ENCODE data around the gene PLTP. TPM values are rescaled to one million over a fixed set of nuclear protein-coding genes. Genes with fewer than 3 reads are reported as not detected.

The PLTP gene
- total and polyA plus RNA-seq, 2 of the 13 experiments (the other 11 are each of a cell fraction or from before 2014, with no cell fraction given) = 16.9 to 28.6 TPM

GRCh38 chr20:45890985-45891983 lies 20.7 kb downstream of the PLTP start, which contains the start of the genes CTSA and NEURL2 (continued):
- TF ChIP-seq, protein P1, sequence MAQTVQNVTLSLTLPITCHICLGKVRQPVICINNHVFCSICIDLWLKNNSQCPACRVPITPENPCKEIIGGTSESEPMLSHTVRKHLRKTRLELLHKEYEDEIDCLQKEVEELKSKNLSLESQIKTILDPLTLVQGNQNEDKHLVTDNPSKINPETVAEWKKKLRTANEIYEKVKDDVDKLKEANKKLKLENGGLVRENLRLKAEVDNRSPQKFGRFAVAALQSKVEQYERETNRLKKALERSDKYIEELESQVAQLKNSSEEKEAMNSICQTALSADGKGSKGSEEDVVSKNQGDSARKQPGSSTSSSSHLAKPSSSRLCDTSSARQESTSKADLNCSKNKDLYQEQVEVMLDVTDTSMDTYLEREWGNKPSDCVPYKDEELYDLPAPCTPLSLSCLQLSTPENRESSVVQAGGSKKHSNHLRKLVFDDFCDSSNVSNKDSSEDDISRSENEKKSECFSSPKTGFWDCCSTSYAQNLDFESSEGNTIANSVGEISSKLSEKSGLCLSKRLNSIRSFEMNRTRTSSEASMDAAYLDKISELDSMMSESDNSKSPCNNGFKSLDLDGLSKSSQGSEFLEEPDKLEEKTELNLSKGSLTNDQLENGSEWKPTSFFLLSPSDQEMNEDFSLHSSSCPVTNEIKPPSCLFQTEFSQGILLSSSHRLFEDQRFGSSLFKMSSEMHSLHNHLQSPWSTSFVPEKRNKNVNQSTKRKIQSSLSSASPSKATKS (CRISPR knock-in tag; IDR thresholded peaks at IDR 0.05) = peak; percentile 100
- TF ChIP-seq NCOR1 (IDR thresholded peaks at IDR 0.05; ENCODE audit: borderline replicate concordance, low read length) = peak; percentile 99
- TF ChIP-seq, protein P2, sequence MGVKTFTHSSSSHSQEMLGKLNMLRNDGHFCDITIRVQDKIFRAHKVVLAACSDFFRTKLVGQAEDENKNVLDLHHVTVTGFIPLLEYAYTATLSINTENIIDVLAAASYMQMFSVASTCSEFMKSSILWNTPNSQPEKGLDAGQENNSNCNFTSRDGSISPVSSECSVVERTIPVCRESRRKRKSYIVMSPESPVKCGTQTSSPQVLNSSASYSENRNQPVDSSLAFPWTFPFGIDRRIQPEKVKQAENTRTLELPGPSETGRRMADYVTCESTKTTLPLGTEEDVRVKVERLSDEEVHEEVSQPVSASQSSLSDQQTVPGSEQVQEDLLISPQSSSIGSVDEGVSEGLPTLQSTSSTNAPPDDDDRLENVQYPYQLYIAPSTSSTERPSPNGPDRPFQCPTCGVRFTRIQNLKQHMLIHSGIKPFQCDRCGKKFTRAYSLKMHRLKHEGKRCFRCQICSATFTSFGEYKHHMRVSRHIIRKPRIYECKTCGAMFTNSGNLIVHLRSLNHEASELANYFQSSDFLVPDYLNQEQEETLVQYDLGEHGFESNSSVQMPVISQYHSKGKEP (CRISPR knock-in tag; IDR thresholded peaks at IDR 0.05) = peak; percentile 83; the same call in 1 of the 2 replicates
- TF ChIP-seq TP53 (CRISPR knock-in tag; conservative IDR thresholded peaks at IDR 0.05) = peak; percentile 91; the same call in 1 of the 2 replicates
- peak; percentile 99 for TF ChIP-seq POLR2G (IDR thresholded peaks at IDR 0.05; ENCODE audit: low read depth, low read length)
- TF ChIP-seq ZFP36L1 (CRISPR knock-in tag; IDR thresholded peaks at IDR 0.05) = peak; percentile 99
- TF ChIP-seq ZNF629 (CRISPR knock-in tag; conservative IDR thresholded peaks at IDR 0.05) = peak; percentile 73
- peak; percentile 82; the same call in 1 of the 2 replicates for TF ChIP-seq RELA (CRISPR knock-in tag; IDR thresholded peaks at IDR 0.05)
- peak; percentile 93 for TF ChIP-seq DZIP1 (CRISPR knock-in tag; IDR thresholded peaks at IDR 0.05)
- TF ChIP-seq, protein P3, sequence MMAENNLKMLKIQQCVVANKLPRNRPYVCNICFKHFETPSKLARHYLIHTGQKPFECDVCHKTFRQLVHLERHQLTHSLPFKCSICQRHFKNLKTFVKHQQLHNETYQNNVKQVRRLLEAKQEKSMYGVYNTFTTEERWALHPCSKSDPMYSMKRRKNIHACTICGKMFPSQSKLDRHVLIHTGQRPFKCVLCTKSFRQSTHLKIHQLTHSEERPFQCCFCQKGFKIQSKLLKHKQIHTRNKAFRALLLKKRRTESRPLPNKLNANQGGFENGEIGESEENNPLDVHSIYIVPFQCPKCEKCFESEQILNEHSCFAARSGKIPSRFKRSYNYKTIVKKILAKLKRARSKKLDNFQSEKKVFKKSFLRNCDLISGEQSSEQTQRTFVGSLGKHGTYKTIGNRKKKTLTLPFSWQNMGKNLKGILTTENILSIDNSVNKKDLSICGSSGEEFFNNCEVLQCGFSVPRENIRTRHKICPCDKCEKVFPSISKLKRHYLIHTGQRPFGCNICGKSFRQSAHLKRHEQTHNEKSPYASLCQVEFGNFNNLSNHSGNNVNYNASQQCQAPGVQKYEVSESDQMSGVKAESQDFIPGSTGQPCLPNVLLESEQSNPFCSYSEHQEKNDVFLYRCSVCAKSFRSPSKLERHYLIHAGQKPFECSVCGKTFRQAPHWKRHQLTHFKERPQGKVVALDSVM (CRISPR knock-in tag; IDR thresholded peaks at IDR 0.05) = peak; percentile 95
- TF ChIP-seq MEIS1 (CRISPR knock-in tag; IDR thresholded peaks at IDR 0.05; ENCODE audit: borderline replicate concordance) = peak; percentile 99
- no peak for TF ChIP-seq SRSF4 (IDR thresholded peaks at IDR 0.05; ENCODE audit: low read depth, low read length, poor library complexity, severe bottlenecking)
- TF ChIP-seq TAF1 (CRISPR knock-in tag; IDR thresholded peaks at IDR 0.05) = peak; percentile 97
- TF ChIP-seq ZNF274 (CRISPR knock-in tag; IDR thresholded peaks at IDR 0.05) = peak; percentile 99
- peak; percentile 98 for TF ChIP-seq RBFOX2 (IDR thresholded peaks at IDR 0.05; ENCODE audit: low read depth, low read length)
- peak; percentile 93 for TF ChIP-seq ZSCAN12 (CRISPR knock-in tag; IDR thresholded peaks at IDR 0.05)
- peak; percentile 34; the same call in 1 of the 2 replicates for TF ChIP-seq ZBTB1 (CRISPR knock-in tag; IDR thresholded peaks at IDR 0.05; ENCODE audit: borderline replicate concordance)
- TF ChIP-seq POLR2AphosphoS5 (IDR thresholded peaks at IDR 0.05; ENCODE audit: low read depth, low read length) = peak; percentile 95
- TF ChIP-seq ZKSCAN1 (IDR thresholded peaks at IDR 0.05; ENCODE audit: low read length) = no peak
- peak; percentile 95 for TF ChIP-seq HOXD1 (CRISPR knock-in tag; IDR thresholded peaks at IDR 0.05)

Data from HepG2 (cell line).